Brain microvascular endothelial cell (primary cell): Measurements from ENCODE around the gene PTPN14.

Source experiments
- DNase-seq: peaks from one replicate; pipeline ENCODE4 v3.0.0-alpha.2; 2020
- H3K27ac ChIP-seq: fragments of 250-450 bp; sonication (Bioruptor Pico); 2 replicates; pipeline ENCODE4 v1.5.1; 2020; ENCODE audit warnings: mild to moderate bottlenecking, moderate library complexity
- H3K27me3 ChIP-seq: fragments of 250-450 bp; sonication (Bioruptor Pico); replicated peaks from 2 replicates; pipeline ENCODE4 v1.5.1; 2020; ENCODE audit warnings: mild to moderate bottlenecking
- H3K36me3 ChIP-seq: fragments of 250-450 bp; sonication (Bioruptor Pico); replicated peaks from 2 replicates; pipeline ENCODE4 v1.5.1; 2020; ENCODE audit warnings: mild to moderate bottlenecking
- H3K4me3 ChIP-seq: 2 replicates; pipeline ENCODE4 v1.5.1; 2011; ENCODE audit warnings: low read depth, mild to moderate bottlenecking, control low read depth, low read length, moderate library complexity
- CTCF ChIP-seq: IDR thresholded peaks from 2 replicates; pipeline ENCODE4 v1.5.1; 2011; ENCODE audit warnings: low read depth, mild to moderate bottlenecking, moderate library complexity, low read length, control low read depth, inconsistent platforms; ENCODE audit errors: missing control alignments
- in situ Hi-C: cut with HindIII; loops from 2 replicates; pipeline ENCODE4 v1.10.0; 2017; ENCODE audit warnings: low sequenced_read_pairs, low pct_ligation_motif_present

Gene PTPN14

GRCh38 chr1:214393086-214393485 is 158.3 kb downstream of the PTPN14 start:
- Histone ChIP-seq H3K36me3 (peaks cover 30% of the 10 kb centered on the region), H3K27ac (no peak overlapping the region), H3K4me3 (no peak overlapping the region), H3K27me3 (no peaks in the 10 kb centered on the region)
- in situ Hi-C loops: no loop called here
- TF ChIP-seq CTCF: no peak
- no peak for DNase-seq

DNA sequence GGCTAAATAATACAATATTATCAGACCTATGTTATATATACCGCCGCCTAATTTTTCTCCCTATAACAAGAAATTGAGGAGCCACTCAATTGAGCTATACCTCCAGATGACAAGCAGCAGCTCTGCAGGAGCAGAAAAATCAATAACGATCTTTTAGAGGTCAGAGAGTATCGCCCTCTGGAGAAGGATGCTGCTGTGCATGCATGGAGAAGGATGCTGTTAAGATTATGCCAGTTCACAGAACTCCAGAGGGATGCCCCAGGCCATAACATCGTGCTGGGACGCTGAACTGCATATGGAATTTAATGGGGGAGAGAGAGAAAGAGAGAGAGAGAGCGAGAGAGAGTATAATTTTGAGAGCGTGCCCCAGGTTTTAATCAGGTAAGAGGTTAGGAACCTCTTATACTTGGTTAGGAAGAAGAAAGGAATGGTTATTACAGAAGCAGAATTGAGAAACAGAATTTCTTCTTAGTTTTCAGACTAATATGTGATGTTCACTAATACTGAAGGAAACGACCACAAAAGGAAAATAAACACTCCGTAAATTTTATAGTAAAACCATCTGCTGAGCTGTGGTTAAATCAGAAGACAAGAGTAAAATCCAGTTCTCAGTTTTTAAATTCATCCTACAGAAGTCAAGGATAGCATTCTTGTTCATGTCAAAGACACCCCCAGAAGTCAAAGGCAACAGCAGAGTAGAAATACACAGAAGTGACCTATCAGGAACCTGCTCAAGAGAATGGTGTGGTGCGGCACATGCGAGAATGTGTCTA is 159.3 kb downstream of the PTPN14 start:
- in situ Hi-C loops: no loop called here
- Histone ChIP-seq H3K36me3 (peaks cover 23% of the 10 kb centered on the region), H3K4me3 (no peak overlapping the region), H3K27me3 (no peaks in the 10 kb centered on the region), H3K27ac (no peak overlapping the region)
- DNase-seq: no peak
- no peak for TF ChIP-seq CTCF

GRCh38 chr1:214389734-214390133 is 161.7 kb downstream of the PTPN14 start:
- Histone ChIP-seq H3K27ac (peak overlapping the region; percentile 53), H3K36me3 (peaks cover 29% of the 10 kb centered on the region), H3K4me3 (no peak overlapping the region), H3K27me3 (no peaks in the 10 kb centered on the region)
- peak; percentile 56 for DNase-seq
- in situ Hi-C loops: no loop called here
- TF ChIP-seq CTCF: no peak

DNA sequence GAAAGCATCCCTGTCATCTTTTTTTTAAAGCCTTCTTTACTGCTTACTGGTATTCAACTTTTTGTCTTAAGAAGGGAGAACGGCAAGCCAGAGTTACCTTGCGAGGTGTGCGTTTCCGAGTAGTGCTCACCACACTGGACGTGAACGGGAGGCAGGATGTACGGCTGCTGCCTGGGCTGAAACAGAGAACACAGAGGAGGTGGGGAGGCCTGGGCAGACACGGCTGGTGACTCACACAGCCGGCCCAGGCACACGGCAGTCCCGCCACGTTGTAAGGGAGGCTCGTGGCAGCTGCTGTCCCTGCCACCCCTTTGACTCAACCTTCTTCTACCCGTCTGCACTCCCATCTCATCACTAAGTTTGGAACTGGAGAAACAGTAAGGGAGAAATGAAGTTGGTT is 164.7 kb downstream of the PTPN14 start:
- H3K4me3 ChIP-seq: no peak overlapping the region
- H3K27me3 ChIP-seq: no peaks in the 10 kb centered on the region
- DNase-seq: peak; percentile 81
- H3K27ac ChIP-seq: peak overlapping the region; percentile 55
- in situ Hi-C loops: no loop called here
- TF ChIP-seq CTCF: no peak
- peaks cover 28% of the 10 kb centered on the region for H3K36me3 ChIP-seq

DNA sequence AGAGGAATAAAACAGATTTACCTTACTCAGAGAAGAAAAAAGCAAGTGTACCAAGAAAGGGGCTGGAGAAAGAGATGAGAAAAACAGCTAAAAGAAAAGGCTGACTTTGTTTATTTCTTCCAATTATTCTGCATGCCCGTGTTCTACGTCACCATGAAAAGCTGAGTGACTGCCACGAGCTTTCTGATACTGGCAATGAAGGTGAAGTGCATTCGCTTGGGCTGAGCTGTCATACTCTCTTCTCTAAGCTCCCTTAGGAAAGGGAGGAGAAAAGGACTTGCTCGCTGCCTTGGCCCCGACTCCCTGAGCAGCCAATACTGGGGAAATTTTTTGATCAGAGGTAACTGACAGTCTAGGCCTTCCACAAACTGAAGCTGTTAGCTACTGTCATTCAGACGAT is 165.1 kb downstream of the PTPN14 start:
- H3K27me3 ChIP-seq: no peaks in the 10 kb centered on the region
- H3K36me3 ChIP-seq: peaks cover 31% of the 10 kb centered on the region
- H3K4me3 ChIP-seq: no peak overlapping the region
- no peak for TF ChIP-seq CTCF
- no peak for DNase-seq
- peak overlapping the region; percentile 55 for H3K27ac ChIP-seq
- in situ Hi-C loops: no loop called here

DNA sequence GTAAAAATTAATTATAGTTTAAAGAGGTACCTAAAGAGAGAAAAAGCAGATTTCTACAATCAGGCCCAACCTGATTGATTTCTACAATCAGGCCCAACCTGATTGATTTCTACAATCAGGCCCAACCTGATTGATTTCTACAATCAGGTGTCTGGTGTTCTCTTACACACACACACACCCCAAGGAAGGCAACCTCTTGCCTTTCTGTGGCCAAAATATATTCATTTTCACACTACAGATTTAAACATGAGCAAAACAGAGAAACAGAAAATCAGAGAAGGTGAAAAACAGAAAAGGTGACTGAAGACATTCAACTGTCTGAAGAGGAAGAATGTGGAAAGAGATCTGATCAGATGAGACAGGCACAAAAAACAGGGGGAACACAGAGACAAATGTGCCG is 166.0 kb downstream of the PTPN14 start:
- Histone ChIP-seq H3K27ac (no peak overlapping the region), H3K27me3 (no peaks in the 10 kb centered on the region), H3K4me3 (no peak overlapping the region), H3K36me3 (peaks cover 35% of the 10 kb centered on the region)
- in situ Hi-C loops: no loop called here
- DNase-seq: no peak
- no peak for TF ChIP-seq CTCF
